ENCODE results near the gene CMYA5.

The CMYA5 gene

GRCh38 chr5:79712741-79713140 lies 23.1 kb downstream of the CMYA5 start:
- TF ChIP-seq, protein P1, sequence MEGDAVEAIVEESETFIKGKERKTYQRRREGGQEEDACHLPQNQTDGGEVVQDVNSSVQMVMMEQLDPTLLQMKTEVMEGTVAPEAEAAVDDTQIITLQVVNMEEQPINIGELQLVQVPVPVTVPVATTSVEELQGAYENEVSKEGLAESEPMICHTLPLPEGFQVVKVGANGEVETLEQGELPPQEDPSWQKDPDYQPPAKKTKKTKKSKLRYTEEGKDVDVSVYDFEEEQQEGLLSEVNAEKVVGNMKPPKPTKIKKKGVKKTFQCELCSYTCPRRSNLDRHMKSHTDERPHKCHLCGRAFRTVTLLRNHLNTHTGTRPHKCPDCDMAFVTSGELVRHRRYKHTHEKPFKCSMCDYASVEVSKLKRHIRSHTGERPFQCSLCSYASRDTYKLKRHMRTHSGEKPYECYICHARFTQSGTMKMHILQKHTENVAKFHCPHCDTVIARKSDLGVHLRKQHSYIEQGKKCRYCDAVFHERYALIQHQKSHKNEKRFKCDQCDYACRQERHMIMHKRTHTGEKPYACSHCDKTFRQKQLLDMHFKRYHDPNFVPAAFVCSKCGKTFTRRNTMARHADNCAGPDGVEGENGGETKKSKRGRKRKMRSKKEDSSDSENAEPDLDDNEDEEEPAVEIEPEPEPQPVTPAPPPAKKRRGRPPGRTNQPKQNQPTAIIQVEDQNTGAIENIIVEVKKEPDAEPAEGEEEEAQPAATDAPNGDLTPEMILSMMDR (IDR thresholded peaks at IDR 0.05; ENCODE audit: control insufficient read depth, extremely low read depth, insufficient read depth), result no peak
- H3K4me3 ChIP-seq (ENCODE audit: low read depth, low read length), result no peak overlapping the region
- DNase-seq (ENCODE audit: low read depth), result no peak

- TF ChIP-seq, protein P1 (IDR thresholded peaks at IDR 0.05; ENCODE audit: control insufficient read depth, extremely low read depth, insufficient read depth), result no peak
- no peak overlapping the region for H3K4me3 ChIP-seq (ENCODE audit: low read depth, low read length)
Observed at GRCh38 chr5:79713727-79714126, 24.1 kb downstream of the CMYA5 start.

GRCh38 chr5:79716839-79717238 lies 27.2 kb downstream of the CMYA5 start:
- TF ChIP-seq, protein P1 (IDR thresholded peaks at IDR 0.05; ENCODE audit: control insufficient read depth, extremely low read depth, insufficient read depth), result no peak
- DNase-seq (ENCODE audit: low read depth), result no peak
- no peak overlapping the region for H3K4me3 ChIP-seq (ENCODE audit: low read depth, low read length)

More at GRCh38 chr5:79713727-79714126, 24.1 kb downstream of the CMYA5 start:
- no peak for DNase-seq (ENCODE audit: low read depth)

GRCh38 chr5:79720096-79720495 lies 30.5 kb downstream of the CMYA5 start:
- no peak overlapping the region for H3K4me3 ChIP-seq (ENCODE audit: low read depth, low read length)
- no peak for DNase-seq (ENCODE audit: low read depth)
- TF ChIP-seq, protein P1 (IDR thresholded peaks at IDR 0.05; ENCODE audit: control insufficient read depth, extremely low read depth, insufficient read depth), result no peak

DNA sequence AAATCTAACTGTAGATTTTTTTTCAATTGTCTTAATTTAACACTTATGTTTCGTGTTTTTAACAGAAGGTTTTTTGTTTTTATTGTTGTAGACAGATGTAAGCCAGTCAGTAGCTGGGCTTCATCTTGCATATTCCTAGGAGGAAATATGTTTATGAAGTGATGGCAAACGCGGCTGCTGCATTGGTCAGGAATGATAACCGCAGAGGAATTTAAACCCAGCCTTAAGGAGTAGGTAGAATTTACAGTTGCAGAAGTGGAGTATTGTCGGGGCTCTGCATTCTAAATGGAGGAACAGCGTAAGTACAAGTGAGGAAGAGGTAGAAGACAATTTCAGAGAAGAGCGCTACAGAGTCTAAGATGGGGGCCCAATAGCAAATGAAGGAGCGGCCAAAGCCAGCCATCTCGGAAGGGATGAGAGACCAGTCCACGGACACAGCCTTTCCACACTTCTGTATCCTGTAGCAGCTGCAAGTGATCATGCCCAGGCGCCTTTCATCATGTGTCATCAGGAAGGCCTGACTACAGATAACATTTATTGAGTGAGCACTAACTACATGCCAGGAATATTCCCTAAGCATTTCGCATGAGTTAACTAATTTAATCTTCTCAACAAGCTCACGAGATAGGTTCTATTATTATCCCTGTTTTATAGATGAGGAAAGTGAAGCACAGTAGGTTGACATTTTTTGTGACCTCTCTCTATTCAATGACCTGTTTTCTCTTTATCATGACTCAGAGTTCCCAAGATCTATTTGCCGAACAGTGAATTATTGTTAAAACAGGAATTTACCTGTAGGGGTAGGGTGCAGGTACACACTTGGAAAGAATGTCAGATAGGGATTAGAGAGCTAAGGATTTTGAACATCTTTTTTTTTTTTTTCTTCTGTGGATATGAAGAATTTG lies 38.1 kb downstream of the CMYA5 start:
- TF ChIP-seq, protein P1 (IDR thresholded peaks at IDR 0.05; ENCODE audit: control insufficient read depth, extremely low read depth, insufficient read depth), result no peak
- H3K4me3 ChIP-seq (ENCODE audit: low read depth, low read length), result no peak overlapping the region
- no peak for DNase-seq (ENCODE audit: low read depth)

GRCh38 chr5:79728396-79728795 lies 38.8 kb downstream of the CMYA5 start:
- no peak overlapping the region for H3K4me3 ChIP-seq (ENCODE audit: low read depth, low read length)
- DNase-seq (ENCODE audit: low read depth), result no peak
- TF ChIP-seq, protein P1 (IDR thresholded peaks at IDR 0.05; ENCODE audit: control insufficient read depth, extremely low read depth, insufficient read depth), result no peak

Data from LNCaP clone FGC (cell line).